K562 (cell line): ENCODE data around the gene CREB3L1. TPM values are rescaled to one million over a fixed set of nuclear protein-coding genes. Genes with fewer than 3 reads are reported as not detected.

Experiments
- DNMT1 ChIP-seq: fragments of 450-650 bp; IDR thresholded peaks from 2 replicates; pipeline ENCODE4 v1.6.1; 2016; ENCODE audit warnings: antibody characterized with exemption, mild to moderate bottlenecking
- ELF4 ChIP-seq: fragments of 450-650 bp; formaldehyde crosslinking; IDR thresholded peaks from 2 replicates; pipeline ENCODE4 v1.4.0; 2022; ENCODE audit warnings: missing genetic modification characterization
- HDAC1 ChIP-seq, 2 experiments: fragments of 450-650 bp; IDR thresholded peaks; 2 replicates each; pipeline ENCODE4 v1.6.1; 2016 to 2017; ENCODE audit warnings: inconsistent platforms in 1 of 2, mild to moderate bottlenecking in 1 of 2, moderate library complexity in 1 of 2
- HLTF ChIP-seq: fragments of 450-650 bp; IDR thresholded peaks from 2 replicates; pipeline ENCODE4 v1.6.1; 2016
- MGA ChIP-seq: fragments of 450-650 bp; IDR thresholded peaks from 2 replicates; pipeline ENCODE4 v1.6.1; 2016; ENCODE audit warnings: mild to moderate bottlenecking, moderate library complexity
- MLLT1 ChIP-seq, 2 experiments: fragments of 450-650 bp; IDR thresholded peaks; 2 replicates each; pipeline ENCODE4 v1.6.1; 2016
- NRF1 ChIP-seq, 2 experiments: fragments of 450-650 bp; IDR thresholded peaks in 1 of 2; conservative IDR thresholded peaks in 1 of 2; 2 replicates each; pipeline ENCODE4 v1.6.1; 2014; ENCODE audit warnings: mild to moderate bottlenecking in 2 of 2
- SMARCC2 ChIP-seq: fragments of 450-650 bp; IDR thresholded peaks from 2 replicates; pipeline ENCODE4 v1.6.1; 2017; ENCODE audit warnings: antibody characterized with exemption, moderate library complexity, mild to moderate bottlenecking, low read depth
- USF2 ChIP-seq: sonication (generic); formaldehyde crosslinking; IDR thresholded peaks from 2 replicates; pipeline ENCODE4 v1.5.0; 2020; ENCODE audit warnings: missing genetic modification reagents
- ZBTB26 ChIP-seq: fragments of 450-650 bp; formaldehyde crosslinking; IDR thresholded peaks from 2 replicates; pipeline ENCODE4 v1.4.0; 2022; ENCODE audit warnings: missing genetic modification characterization
- ZEB2 ChIP-seq: fragments of 450-650 bp; IDR thresholded peaks from 2 replicates; pipeline ENCODE4 v1.6.1; 2016
- ZNF431 ChIP-seq: sonication (generic); formaldehyde crosslinking; IDR thresholded peaks from 2 replicates; pipeline ENCODE4 v1.8.0; 2022; ENCODE audit warnings: mild to moderate bottlenecking, missing genetic modification reagents
- ZNF444 ChIP-seq: fragments of 250-450 bp; sonication (Bioruptor Pico); IDR thresholded peaks from 2 replicates; pipeline ENCODE4 v1.4.0; 2020; ENCODE audit warnings: mild to moderate bottlenecking, moderate library complexity
- polyA plus RNA-seq, 8 experiments: library from polyadenylated mRNA; depleted of rRNA in 4 of 8; stranded (reverse) in 5 of 8; unstranded in 3 of 8; fragments of >200 nt; fragmentation: Nextera tagmentation in 2 of 8; fragmentation: Illumina TruSeq in 1 of 8; extraction: Ambion mirVana in 2 of 8; extraction: Trizol in 1 of 8; gene quantifications; 2 replicates each; pipeline versions ENCODE4 v1.2.1 to v1.2.3, GENCODE V29; 2011 to 2014; ENCODE audit warnings: inconsistent platforms in 1 of 8, missing spikeins in 1 of 8
- total RNA-seq, 7 experiments: library from RNA; depleted of rRNA in 6 of 7; stranded (reverse); fragments of >200 nt in 6 of 7; fragmentation: Illumina TruSeq in 2 of 7; extraction: Trizol in 2 of 7; gene quantifications; 2 replicates each; pipeline versions ENCODE4 v1.2.1 to v1.2.3, GENCODE V29; 2011 to 2021; ENCODE audit warnings: low replicate concordance in 1 of 7

The CREB3L1 gene
- total and polyA plus RNA-seq, 9 of the 15 experiments (the other 6 are each of a cell fraction or from before 2014, with no cell fraction given): 1.2 to 27.6 (median 3.7) TPM

DNA sequence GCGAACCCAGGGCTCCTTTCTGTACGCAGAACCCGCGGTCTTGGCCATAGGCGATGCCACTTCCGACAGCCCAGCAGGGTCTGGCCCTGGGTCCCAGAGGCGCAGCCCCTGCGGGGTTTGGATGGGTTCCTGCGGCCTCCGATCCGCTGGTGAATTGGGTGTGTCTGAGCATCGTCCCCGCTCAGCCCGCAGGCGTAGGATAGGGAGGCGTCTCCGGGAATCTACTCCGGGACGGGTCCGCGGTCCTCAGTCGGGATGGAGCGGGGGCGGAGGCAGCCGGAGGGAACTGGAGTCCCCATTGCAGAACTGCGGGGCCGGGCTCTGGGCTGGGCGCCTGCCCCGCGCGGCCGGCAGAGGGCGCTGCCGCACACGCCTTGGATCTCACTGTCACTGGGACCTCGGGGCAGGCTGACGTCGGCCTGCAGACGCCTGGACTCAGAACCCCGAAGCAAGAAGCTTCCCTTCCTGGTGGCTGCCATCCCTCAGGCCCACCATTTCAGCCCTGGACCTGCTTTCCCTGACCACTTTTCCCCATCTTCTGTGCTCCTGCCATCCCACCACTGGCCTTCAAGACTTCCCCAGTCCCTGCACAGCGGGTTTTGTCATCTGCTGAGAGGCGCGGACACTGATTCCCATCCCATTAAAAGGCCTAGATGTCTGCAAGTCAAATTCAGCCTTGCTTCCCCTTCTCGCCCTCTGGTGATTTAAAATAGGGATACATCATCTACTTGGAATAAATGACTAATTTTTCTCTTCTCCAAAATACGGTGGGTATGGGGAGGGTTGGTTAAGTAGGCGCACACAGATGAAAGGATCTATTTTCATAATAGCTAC lies 38.3 kb upstream of the CREB3L1 start (continued):
- TF ChIP-seq HLTF: no peak
- peak; percentile 66 for TF ChIP-seq MGA
- peak in 1 of 2 experiments; percentile 50 for TF ChIP-seq NRF1 (conservative IDR thresholded peaks at IDR 0.05 in 1 of 2, IDR thresholded peaks at IDR 0.05 in 1 of 2)
- TF ChIP-seq ZBTB26 (CRISPR knock-in tag): no peak
- TF ChIP-seq ZEB2: no peak
- TF ChIP-seq USF2 (CRISPR knock-in tag): no peak
- TF ChIP-seq ELF4 (CRISPR knock-in tag): no peak
- peak in 1 of 2 experiments; percentile 70; a peak in 2 of 4 replicates for TF ChIP-seq MLLT1 (IDR thresholded peaks at IDR 0.05)
- TF ChIP-seq HDAC1 (IDR thresholded peaks at IDR 0.05): peak in 1 of 2 experiments; percentile 25; a peak in 1 of 4 replicates
- no peak for TF ChIP-seq ZNF431 (CRISPR knock-in tag)
- TF ChIP-seq DNMT1: no peak
- no peak for TF ChIP-seq ZNF444
- TF ChIP-seq SMARCC2: 0 out of 2 replicates have a peak, but pooled peaks have one; percentile 62
